NCI-H1048 (cell line): ENCODE measurements around the gene PAM.
"Not testable (repeated sequence)": the region's sequence is repeated elsewhere in the genome, so short reads cannot be mapped to it uniquely, and the experiment has no call there.

Experiments used
- DNase-seq: peaks from one replicate; lab custom pipeline; 2025; lab: John Stamatoyannopoulos, UW

PAM gene

GRCh38 chr5:102946414-102946813 lies 191.3 kb downstream of the PAM start:
- no peak for DNase-seq

DNA sequence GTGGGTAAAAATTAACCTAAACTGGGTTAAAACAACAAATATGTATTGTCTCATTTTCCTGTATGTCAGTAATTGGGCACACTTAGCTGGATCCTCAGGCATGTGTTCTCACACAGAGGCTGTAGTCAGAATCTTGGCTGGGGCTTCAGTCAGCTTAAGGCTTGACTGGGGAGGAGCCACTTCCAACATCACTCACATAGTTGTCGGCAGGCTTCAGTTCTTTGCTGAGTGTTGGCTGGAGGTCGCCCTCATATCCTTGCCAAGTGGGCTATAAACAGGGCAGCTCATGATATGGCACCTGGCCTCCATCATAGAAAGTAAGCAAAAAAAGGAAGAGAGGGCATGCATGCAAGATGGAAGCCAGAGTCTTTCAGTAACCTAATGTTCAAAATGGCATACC lies 191.9 kb downstream of the PAM start:
- DNase-seq, result no peak

GRCh38 chr5:102955488-102955887 lies 200.4 kb downstream of the PAM start:
- no peak for DNase-seq

GRCh38 chr5:102956599-102956998 lies 201.5 kb downstream of the PAM start:
- no peak for DNase-seq

GRCh38 chr5:102957141-102957540 lies 202.0 kb downstream of the PAM start:
- DNase-seq, result no peak

DNA sequence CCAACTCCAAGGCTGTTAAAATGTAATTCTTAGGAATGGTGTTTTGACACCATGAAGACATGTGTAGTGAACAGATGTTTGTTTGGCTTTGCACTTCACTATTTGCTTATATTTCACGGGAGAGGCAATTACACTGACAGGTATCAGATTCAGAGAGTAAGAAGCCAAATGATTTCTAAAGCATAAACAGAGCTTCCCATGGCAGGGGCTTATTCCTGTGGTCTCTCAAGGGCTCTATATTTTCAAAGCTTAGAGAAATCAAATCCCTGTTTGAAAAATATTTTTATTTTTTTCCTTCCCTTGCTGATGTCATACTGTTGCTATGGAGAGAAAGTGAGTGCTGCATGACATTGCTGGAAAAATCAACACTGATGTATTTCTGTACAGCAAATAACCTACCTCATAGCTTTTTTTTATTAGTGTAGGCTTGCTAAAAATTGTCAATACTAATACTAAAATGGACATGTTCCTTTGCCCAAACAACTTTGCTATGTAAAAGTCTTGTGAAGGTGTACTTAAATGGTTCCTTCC lies 203.4 kb downstream of the PAM start:
- DNase-seq, result no peak

DNA sequence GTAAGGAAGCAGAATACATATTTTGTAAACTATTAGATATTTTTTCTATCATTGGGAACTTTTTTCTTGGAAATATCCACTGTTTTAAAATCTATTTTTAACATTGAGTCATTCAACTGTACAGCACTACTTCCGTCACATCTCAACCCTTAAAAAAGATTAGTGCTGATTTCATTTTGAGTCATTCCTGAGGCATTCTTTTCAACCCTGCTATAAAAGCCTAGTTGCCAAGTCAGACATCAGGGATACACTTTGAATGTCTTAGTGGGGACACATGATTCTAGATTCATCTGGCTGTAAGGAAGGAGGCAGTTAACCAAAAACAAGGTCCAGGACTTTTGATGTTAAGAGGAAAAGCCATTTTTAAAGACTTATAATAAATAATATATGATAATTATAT lies 203.9 kb downstream of the PAM start:
- no peak for DNase-seq

GRCh38 chr5:102961671-102962070 lies 206.6 kb downstream of the PAM start:
- DNase-seq, result no peak

- DNase-seq, result no peak
Observed at GRCh38 chr5:102965653-102966052, 210.5 kb downstream of the PAM start.

GRCh38 chr5:102969641-102970040 lies 214.5 kb downstream of the PAM start:
- no peak for DNase-seq

GRCh38 chr5:102971676-102972293 lies 216.7 kb downstream of the PAM start:
- no peak for DNase-seq

GRCh38 chr5:102974177-102974576 lies 219.1 kb downstream of the PAM start:
- DNase-seq, result no peak

DNA sequence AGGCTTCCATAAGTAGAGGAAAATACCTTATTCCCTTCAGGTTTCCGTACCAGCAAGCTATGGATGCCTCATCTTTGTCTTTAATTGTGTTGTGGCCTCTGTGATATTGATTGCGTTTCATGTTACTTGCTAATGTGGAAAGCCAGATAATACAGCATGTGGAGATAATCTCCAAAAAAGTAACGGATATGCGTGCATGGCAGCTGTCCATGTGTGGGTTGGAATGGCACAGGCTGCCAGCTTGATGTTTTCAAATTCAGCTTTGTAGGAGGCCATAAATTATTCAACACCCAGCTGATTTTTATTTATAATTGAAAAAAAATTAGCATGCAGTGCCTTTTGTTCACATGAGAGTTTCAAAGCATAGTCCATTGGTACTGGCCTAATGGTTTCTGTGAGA lies 219.9 kb downstream of the PAM start:
- no peak for DNase-seq

- no peak for DNase-seq
Observed at GRCh38 chr5:102975457-102976182, 220.5 kb downstream of the PAM start.

DNA sequence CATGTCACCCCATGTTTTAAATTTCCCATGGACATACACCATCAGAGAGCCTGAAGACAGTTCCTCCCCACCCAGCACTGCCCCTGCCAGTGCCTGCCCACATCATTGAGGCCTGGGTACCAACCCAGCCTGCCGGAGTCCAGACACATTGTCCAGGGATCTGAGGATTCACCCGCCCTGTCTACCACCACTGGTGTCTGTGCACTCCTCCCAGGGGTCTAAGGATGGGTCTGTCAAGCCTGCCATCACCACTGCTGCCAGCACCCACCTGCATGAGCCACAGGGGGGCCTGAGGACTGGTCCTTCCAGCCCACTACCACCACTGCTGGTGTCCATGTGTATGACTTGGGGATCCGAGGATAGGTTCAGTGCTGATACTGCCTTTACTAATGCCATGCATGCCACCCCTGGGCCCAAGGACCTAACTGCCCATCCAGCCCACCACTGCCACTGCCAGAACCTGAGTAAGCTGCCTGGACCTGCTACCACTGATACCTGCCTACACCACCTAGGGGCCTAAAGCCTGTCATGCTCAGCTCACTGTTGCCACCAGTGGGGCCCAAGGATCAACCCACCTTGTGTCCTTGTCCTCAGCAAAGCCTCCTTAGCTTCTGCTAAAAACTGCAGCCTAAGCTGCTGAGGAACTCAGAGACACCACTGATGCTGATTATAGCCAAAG lies 227.0 kb downstream of the PAM start:
- no peak for DNase-seq

- no peak for DNase-seq
Observed at GRCh38 chr5:102986074-102986473, 231.0 kb downstream of the PAM start.

GRCh38 chr5:102988459-102988858 lies 233.4 kb downstream of the PAM start:
- DNase-seq, result no peak

- no peak for DNase-seq
Observed at GRCh38 chr5:102991802-102992201, 236.7 kb downstream of the PAM start.

GRCh38 chr5:102996011-102996575 lies 241.0 kb downstream of the PAM start:
- no peak for DNase-seq

- no peak for DNase-seq
Observed at GRCh38 chr5:102998224-102998623, 243.1 kb downstream of the PAM start.

DNA sequence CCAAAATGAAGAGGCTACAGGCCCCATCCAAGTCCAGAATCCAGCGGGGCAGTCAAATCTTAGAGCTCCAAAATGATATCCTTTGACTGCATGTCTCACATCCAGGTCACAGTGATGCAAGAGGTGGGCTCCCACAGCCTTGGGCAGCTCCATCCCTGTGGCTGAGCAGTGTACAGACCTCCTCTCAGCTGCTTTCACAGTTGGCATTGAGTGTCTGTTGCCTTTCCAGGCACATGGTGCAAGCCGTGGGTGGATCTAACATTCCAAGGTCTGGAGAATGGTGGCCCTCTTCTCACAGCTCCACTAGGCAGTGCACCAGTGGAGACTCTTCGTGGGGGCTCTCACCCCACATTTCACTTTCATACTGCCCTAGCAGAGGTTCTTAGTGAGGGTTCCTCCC lies 244.1 kb downstream of the PAM start:
- DNase-seq, result no peak

DNA sequence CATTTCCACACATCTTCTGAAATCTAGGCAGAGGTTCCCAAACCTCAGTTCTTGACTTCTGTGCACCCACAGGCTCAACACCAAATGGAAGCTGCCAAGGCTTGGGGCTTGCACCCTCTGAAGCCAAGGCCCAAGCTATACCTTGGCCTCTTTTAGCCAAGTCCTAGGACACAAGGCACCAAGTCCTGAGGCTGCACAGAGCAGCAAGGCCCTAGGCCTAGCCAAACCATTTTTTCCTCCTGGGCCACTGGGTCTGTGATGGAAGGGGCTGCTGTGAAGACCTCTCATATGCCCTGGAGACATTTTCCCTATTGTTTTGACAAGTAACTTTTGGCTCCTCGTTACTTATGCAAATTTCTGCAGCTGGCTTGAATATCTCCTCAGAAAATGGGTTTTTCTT lies 244.5 kb downstream of the PAM start:
- not testable (repeated sequence) for DNase-seq

GRCh38 chr5:103000089-103000488 lies 245.0 kb downstream of the PAM start:
- DNase-seq, result no peak
